ELF-1 (cell line): Measurements from ENCODE around the gene BCO2.

ENCODE experiments used
- DNase-seq: peaks from one replicate; pipeline ENCODE4 v3.0.0-alpha.2; 2016; ENCODE audit warnings: low read depth, low spot score

BCO2 gene

GRCh38 chr11:112216561-112217105 lies 41.3 kb downstream of the BCO2 start:
- DNase-seq, result no peak

GRCh38 chr11:112219476-112220232 lies 44.3 kb downstream of the BCO2 start:
- DNase-seq, result peak; percentile 49

GRCh38 chr11:112221274-112221835 lies 46.0 kb downstream of the BCO2 start:
- no peak for DNase-seq

GRCh38 chr11:112222303-112222702 lies 47.0 kb downstream of the BCO2 start:
- DNase-seq, result no peak

GRCh38 chr11:112223121-112223520 lies 47.8 kb downstream of the BCO2 start:
- no peak for DNase-seq

GRCh38 chr11:112223754-112224532 lies 48.6 kb downstream of the BCO2 start:
- DNase-seq, result no peak

- DNase-seq, result no peak
Measured at GRCh38 chr11:112225753-112226061, 50.4 kb downstream of the BCO2 start.

- DNase-seq, result peak; percentile 87
Measured at GRCh38 chr11:112226062-112226830, 50.9 kb downstream of the BCO2 start, which contains the start of gene PTS. Gene PTS (plus strand): TSS chr11:112226428. CDS start chr11:112226444, 16 bp downstream.

- DNase-seq, result no peak
Measured at GRCh38 chr11:112226831-112227401, 51.6 kb downstream of the BCO2 start.

GRCh38 chr11:112227471-112227870 lies 52.2 kb downstream of the BCO2 start:
- DNase-seq, result no peak

GRCh38 chr11:112228706-112229105 lies 53.4 kb downstream of the BCO2 start:
- no peak for DNase-seq

GRCh38 chr11:112229159-112229558 lies 53.8 kb downstream of the BCO2 start:
- no peak for DNase-seq

- no peak for DNase-seq
Measured at GRCh38 chr11:112229746-112230433, 54.6 kb downstream of the BCO2 start.

- no peak for DNase-seq
Measured at GRCh38 chr11:112231952-112232351, 56.6 kb downstream of the BCO2 start.

GRCh38 chr11:112235750-112236390 lies 60.6 kb downstream of the BCO2 start:
- no peak for DNase-seq

GRCh38 chr11:112237451-112237850 lies 62.1 kb downstream of the BCO2 start:
- no peak for DNase-seq

GRCh38 chr11:112238041-112238440 lies 62.7 kb downstream of the BCO2 start:
- no peak for DNase-seq

GRCh38 chr11:112241486-112241885 lies 66.2 kb downstream of the BCO2 start:
- DNase-seq, result no peak

GRCh38 chr11:112247201-112247600 lies 71.9 kb downstream of the BCO2 start:
- DNase-seq, result no peak

GRCh38 chr11:112248201-112248600 lies 72.9 kb downstream of the BCO2 start:
- no peak for DNase-seq
